ENCODE results near the gene CLCN2.

DNA sequence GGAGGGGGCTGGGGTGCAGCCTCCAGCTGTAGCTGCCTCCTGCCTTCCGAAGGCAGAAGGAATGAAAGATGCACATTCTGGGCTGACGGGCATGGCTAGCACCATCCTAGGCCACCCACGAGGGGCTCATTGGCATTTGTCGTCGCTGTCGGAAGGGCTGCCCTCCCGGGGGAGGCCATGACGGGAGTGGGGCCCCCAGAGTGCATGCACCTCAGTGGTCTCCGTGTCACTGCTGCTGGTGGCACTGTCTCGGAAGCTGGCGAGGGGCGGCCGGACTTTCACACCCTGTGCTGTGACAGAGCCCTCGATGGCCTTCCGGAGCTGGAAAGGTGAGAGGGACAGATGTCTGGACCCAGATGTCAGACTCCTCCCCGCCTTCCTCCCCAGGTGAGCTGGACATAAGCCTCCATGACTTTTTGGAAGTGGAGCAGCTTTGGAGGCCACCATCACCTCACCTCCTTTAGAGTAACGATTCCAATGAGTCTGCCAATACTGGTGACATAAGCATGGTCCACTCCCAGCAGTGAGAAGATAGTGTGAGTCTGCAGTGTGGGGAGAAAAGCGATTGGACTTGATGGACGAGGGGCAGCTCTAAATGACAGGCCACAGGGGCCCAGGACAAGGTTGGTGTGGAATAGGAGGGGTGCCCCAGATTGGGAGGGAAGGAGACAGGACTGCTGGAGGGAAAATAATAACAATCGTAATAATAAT is 14.8 kb downstream of the CLCN2 start:
- TF ChIP-seq CTCF (IDR thresholded peaks at IDR 0.05; ENCODE audit: insufficient read depth, low read depth, low read length) = no peak
- TF ChIP-seq EZH2 (IDR thresholded peaks at IDR 0.05; ENCODE audit: insufficient read depth, low read length) = no peak

Measured in astrocyte (in vitro differentiated cells and primary cell).